A549 (cell line): ENCODE data around the gene CYP27B1. TPM values are rescaled to one million over a fixed set of nuclear protein-coding genes. Genes with fewer than 3 reads are reported as not detected.

ENCODE experiments used
- ATAC-seq, 2 experiments: fragments of 200-7000 bp in 1 of 2; fragments of >200 bp in 1 of 2; cut with Nextera tagmentation in 1 of 2; cut with Tn5 transposase in 1 of 2; 3 replicates each; pipeline versions ENCODE4 v1.8.0 to v1.9.1; 2018 to 2020; ENCODE audit warnings: mild to moderate bottlenecking in 1 of 2, moderate library complexity in 1 of 2
- CTCF ChIA-PET: fragments of 300-600 bp; sonication (Branson Sonifier 250); formaldehyde crosslinking; extraction: SDS; loops from one replicate; lab custom pipeline; 2021; ENCODE audit warnings: antibody characterized with exemption, inconsistent platforms; lab: Yijun Ruan, JAX
- POLR2A ChIA-PET: fragments of 350-600 bp; formaldehyde crosslinking; extraction: SDS; loops from one replicate; lab custom pipeline; 2021; ENCODE audit warnings: antibody characterized with exemption, inconsistent platforms; lab: Yijun Ruan, JAX
- DNase-seq, 2 experiments: peaks; one replicate each; pipeline versions ENCODE4 v3.0.0 to v3.0.0-alpha.2; 2011 to 2016; ENCODE audit warnings: low read depth in 1 of 2, low spot score in 1 of 2
- FAIRE-seq: peaks from 2 replicates; lab custom pipeline; 2011; peaks lifted over from hg19 to GRCh38; lab: Jason Lieb, UNC
- H3K27ac ChIP-seq, 2 experiments: fragments of >200 bp; sonication (Bioruptor Twin); formaldehyde crosslinking; 3 replicates each; pipeline ENCODE4 v1.5.1; 2016 to 2017
- H3K4me1 ChIP-seq: fragments of >200 bp; sonication (Bioruptor Twin); formaldehyde crosslinking; 3 replicates; pipeline ENCODE4 v1.6.1; 2016
- H3K4me2 ChIP-seq: fragments of >200 bp; sonication (Bioruptor Twin); formaldehyde crosslinking; 3 replicates; pipeline ENCODE4 v1.6.1; 2016
- H3K4me3 ChIP-seq: fragments of >200 bp; sonication (Bioruptor Twin); formaldehyde crosslinking; 3 replicates; pipeline ENCODE4 v1.5.1; 2016
- H3K9me3 ChIP-seq: fragments of >200 bp; sonication (Bioruptor Twin); formaldehyde crosslinking; 3 replicates; pipeline ENCODE4 v1.6.1; 2016
- CEBPB ChIP-seq, 2 experiments: fragments of >200 bp in 1 of 2; sonication (Bioruptor Twin) in 1 of 2; formaldehyde crosslinking in 1 of 2; IDR thresholded peaks; 2 replicates each; pipeline ENCODE4 v1.6.1; 2012 to 2016
- CHD2 ChIP-seq: fragments of 150-350 bp; IDR thresholded peaks from 2 replicates; pipeline ENCODE4 v1.6.1; 2014; ENCODE audit warnings: low read length; ENCODE audit not compliant: partially characterized antibody
- EHMT2 ChIP-seq: fragments of 200-600 bp; sonication (generic); IDR thresholded peaks from 2 replicates; pipeline ENCODE4 v1.6.1; 2016; ENCODE audit warnings: antibody characterized with exemption, low read depth, mild to moderate bottlenecking, moderate library complexity
- EP300 ChIP-seq, 2 experiments: fragments of >200 bp; sonication (Bioruptor Twin); formaldehyde crosslinking; IDR thresholded peaks; 2 replicates in 1 of 2; 3 replicates in 1 of 2; pipeline ENCODE4 v1.6.1; 2016 to 2017
- ESRRA ChIP-seq: fragments of 150-350 bp; IDR thresholded peaks from 2 replicates; pipeline ENCODE4 v1.6.1; 2014; ENCODE audit warnings: mild to moderate bottlenecking, low read length, borderline replicate concordance
- FOSB ChIP-seq: fragments of 250-450 bp; sonication (Bioruptor Pico); IDR thresholded peaks from 2 replicates; pipeline ENCODE4 v1.5.0; 2020; ENCODE audit warnings: mild to moderate bottlenecking, moderate library complexity
- FOSL2 ChIP-seq, 2 experiments: fragments of 450-650 bp in 1 of 2; fragments of >200 bp in 1 of 2; sonication (Bioruptor Twin) in 1 of 2; formaldehyde crosslinking; IDR thresholded peaks; 2 replicates each; pipeline versions ENCODE4 v1.5.0 to v1.6.1; 2016 to 2020; ENCODE audit warnings: mild to moderate bottlenecking in 1 of 2, moderate library complexity in 1 of 2
- GATA3 ChIP-seq: IDR thresholded peaks from 2 replicates; pipeline ENCODE4 v1.6.1; 2012; ENCODE audit warnings: borderline replicate concordance
- HDAC2 ChIP-seq: fragments of 200-600 bp; sonication (generic); IDR thresholded peaks from 2 replicates; pipeline ENCODE4 v1.6.1; 2016
- HEYL ChIP-seq: fragments of 250-450 bp; sonication (Bioruptor Pico); IDR thresholded peaks from 2 replicates; pipeline ENCODE4 v1.8.0; 2021; ENCODE audit warnings: mild to moderate bottlenecking, moderate library complexity
- HOXB13 ChIP-seq: fragments of 250-450 bp; sonication (Bioruptor Pico); IDR thresholded peaks from 2 replicates; pipeline ENCODE4 v1.5.0; 2020; ENCODE audit warnings: low read depth, mild to moderate bottlenecking, moderate library complexity
- JUNB ChIP-seq: fragments of >200 bp; sonication (Bioruptor Twin); formaldehyde crosslinking; IDR thresholded peaks from 2 replicates; pipeline ENCODE4 v1.6.1; 2016
- KDM5A ChIP-seq: fragments of 200-600 bp; sonication (generic); IDR thresholded peaks from 2 replicates; pipeline ENCODE4 v1.6.1; 2016; ENCODE audit warnings: antibody characterized with exemption, mild to moderate bottlenecking
- NFE2L2 ChIP-seq: fragments of 150-350 bp; conservative IDR thresholded peaks from 2 replicates; pipeline ENCODE4 v1.6.1; 2014; ENCODE audit warnings: low read length
- POLR2A ChIP-seq: IDR thresholded peaks from 2 replicates; pipeline ENCODE4 v1.6.1; 2012; ENCODE audit warnings: mild to moderate bottlenecking, low read length
- POLR2AphosphoS2 ChIP-seq: conservative IDR thresholded peaks from 2 replicates; pipeline ENCODE4 v1.6.1; 2012; ENCODE audit warnings: low read length, improper control_type of control experiment, inconsistent platforms
- RAD21 ChIP-seq, 2 experiments: fragments of >200 bp in 1 of 2; sonication (Bioruptor Twin) in 1 of 2; formaldehyde crosslinking in 1 of 2; IDR thresholded peaks in 1 of 2; conservative IDR thresholded peaks in 1 of 2; 2 replicates in 1 of 2; 3 replicates in 1 of 2; pipeline ENCODE4 v1.6.1; 2012 to 2018; ENCODE audit warnings: inconsistent platforms in 1 of 2
- RCOR1 ChIP-seq: fragments of 150-350 bp; IDR thresholded peaks from 2 replicates; pipeline ENCODE4 v1.6.1; 2014; ENCODE audit warnings: antibody characterized with exemption, low read length, low read depth
- RFX5 ChIP-seq: fragments of 450-650 bp; IDR thresholded peaks from 2 replicates; pipeline ENCODE4 v1.7.1; 2014; ENCODE audit warnings: antibody characterized with exemption, mild to moderate bottlenecking, moderate library complexity
- SMC3 ChIP-seq: fragments of >200 bp; sonication (Bioruptor Twin); formaldehyde crosslinking; IDR thresholded peaks from 3 replicates; pipeline ENCODE4 v1.6.1; 2018; ENCODE audit warnings: inconsistent platforms
- ZFP36 ChIP-seq: fragments of 450-650 bp; IDR thresholded peaks from 2 replicates; pipeline ENCODE4 v1.6.1; 2014; ENCODE audit warnings: borderline replicate concordance; ENCODE audit not compliant: partially characterized antibody
- WGBS: methylation state at CpG from one replicate; pipeline ENCODE4 v1.1.6; 2017; ENCODE audit errors: missing lambda C conversion rate; 5-methylcytosine and 5-hydroxymethylcytosine counted together
- polyA plus RNA-seq, 4 experiments: library from polyadenylated mRNA; depleted of rRNA in 3 of 4; stranded (reverse); fragments of >200 nt; fragmentation: RNase III in 1 of 4; extraction: RNeasy Plus Mini Kit Qiagen cat#74134 plus additional on column Dnase treatment in 1 of 4; gene quantifications; 2 replicates in 3 of 4; 3 replicates in 1 of 4; pipeline ENCODE4 v1.2.3, GENCODE V29; 2011 to 2017
- TF ChIP-seq, protein P1 (sequence below): fragments of >200 bp; sonication (Bioruptor Twin); formaldehyde crosslinking; IDR thresholded peaks from 2 replicates; pipeline ENCODE4 v1.6.1; 2016
- TF ChIP-seq, protein P2 (sequence below): IDR thresholded peaks from 2 replicates; pipeline ENCODE4 v1.6.1; 2012; ENCODE audit warnings: low read depth, borderline replicate concordance
- TF ChIP-seq, protein P3 (sequence below): IDR thresholded peaks from 2 replicates; pipeline ENCODE4 v1.6.1; 2012
- TF ChIP-seq, protein P4 (sequence below): IDR thresholded peaks from 2 replicates; pipeline ENCODE4 v1.6.1; 2012
- TF ChIP-seq, protein P5 (sequence below): fragments of 200-600 bp; sonication (generic); IDR thresholded peaks from 2 replicates; pipeline ENCODE4 v1.6.1; 2016; ENCODE audit warnings: antibody characterized with exemption, mild to moderate bottlenecking, moderate library complexity
- TF ChIP-seq, protein P6 (sequence below): fragments of 150-350 bp; IDR thresholded peaks from 2 replicates; pipeline ENCODE4 v1.6.1; 2014; ENCODE audit warnings: low read depth, mild to moderate bottlenecking, low read length

Gene CYP27B1
- polyA plus RNA-seq, 2 of the 4 experiments (the other 2 are of a cell fraction), result 1.9 to 2.3 TPM

DNA sequence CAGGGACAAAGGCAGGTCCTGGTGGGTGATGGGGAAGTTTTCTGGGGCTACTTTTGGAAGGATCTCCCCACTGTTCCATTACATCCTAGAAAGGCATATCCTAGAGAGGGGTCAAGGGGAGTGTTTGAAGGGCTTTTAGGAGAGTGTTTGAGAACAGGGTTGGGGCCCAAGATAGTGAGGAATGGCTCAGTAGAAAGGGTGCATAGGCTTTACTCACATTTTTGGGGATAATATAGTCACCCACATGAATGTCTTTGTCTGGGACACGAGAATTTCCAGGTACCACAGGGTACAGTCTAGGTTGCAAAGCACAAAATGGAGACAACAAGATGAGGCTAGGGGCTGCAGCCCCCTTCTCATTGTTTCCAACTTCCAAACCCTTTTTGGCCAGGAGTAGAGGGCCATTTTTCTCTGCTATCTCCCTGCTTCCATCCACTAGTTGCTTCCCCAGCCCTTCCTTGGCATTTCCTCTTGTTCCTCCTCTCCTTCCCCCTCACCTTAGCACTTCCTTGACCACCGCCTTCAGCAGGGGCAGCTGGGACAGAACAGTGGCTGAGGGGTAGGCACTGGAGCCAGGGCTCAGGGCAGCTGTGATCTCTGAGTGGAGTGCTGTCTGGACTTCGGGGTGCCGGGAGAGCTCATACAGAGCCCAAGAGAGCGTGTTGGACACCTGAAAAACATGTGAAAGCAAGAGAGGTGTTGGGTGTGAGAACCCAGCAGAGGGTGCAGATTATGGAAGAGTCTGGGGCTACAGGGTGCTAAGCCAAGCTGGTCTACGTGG, 2.8 kb downstream of the CYP27B1 start:
- 72% methylated on average over 6 of the region's 6 CpGs for WGBS
- CTCF ChIA-PET, result interaction anchor here (0.8 to 8.0 kb wide), 8 partner anchors 8 to 142 kb away, joined by 3 to 117 read pairs (median 4); partner anchors contain the start of genes EEF1AKMT3, MARCHF9 and TSFM
- POLR2A ChIA-PET, result interaction anchor here (1.1 kb wide), 1 partner anchor 38 kb away, joined by 3 read pairs; no protein-coding TSS in a partner anchor

DNA sequence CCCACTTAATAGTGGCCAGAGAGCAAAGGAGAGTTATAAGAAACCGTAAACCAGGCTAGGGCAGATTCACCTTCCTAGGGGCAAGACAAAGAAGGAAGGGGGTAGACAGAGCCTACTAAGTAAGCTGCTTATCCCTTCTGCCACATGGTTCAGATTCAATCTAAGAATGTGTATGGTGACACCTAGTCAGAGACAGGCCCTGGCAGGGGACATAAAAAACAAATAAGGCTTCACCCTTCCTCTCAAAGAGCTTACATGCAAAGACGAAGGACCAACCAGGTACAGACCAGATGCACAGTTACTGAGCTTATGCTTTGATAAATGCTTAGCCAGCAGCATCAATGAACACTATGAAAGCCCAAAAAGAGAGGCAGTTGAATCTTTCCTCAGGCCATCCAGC, 4.4 kb downstream of the CYP27B1 start:
- POLR2A ChIA-PET, result interaction anchor here (0.7 kb wide), 1 partner anchor 10 kb away, joined by 3 read pairs; the partner anchor contains the start of genes EEF1AKMT3 and METTL1
- Histone ChIP-seq H3K27ac (no peak overlapping the region), H3K9me3 (no peaks in the 10 kb centered on the region), H3K4me3 (no peak overlapping the region), H3K4me1 (peaks cover 25% of the 10 kb centered on the region), H3K4me2 (no peak overlapping the region)
- CTCF ChIA-PET, result interaction anchor here (2.5 kb wide), 1 partner anchor 20 kb away, joined by 6 read pairs; the partner anchor contains the start of gene TSFM
- TF ChIP-seq, protein P1, sequence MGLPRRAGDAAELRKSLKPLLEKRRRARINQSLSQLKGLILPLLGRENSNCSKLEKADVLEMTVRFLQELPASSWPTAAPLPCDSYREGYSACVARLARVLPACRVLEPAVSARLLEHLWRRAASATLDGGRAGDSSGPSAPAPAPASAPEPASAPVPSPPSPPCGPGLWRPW, result no peak
- no peak for TF ChIP-seq POLR2A
- TF ChIP-seq GATA3, result no peak
- TF ChIP-seq CEBPB (IDR thresholded peaks at IDR 0.05), result no peak
- TF ChIP-seq, protein P2, sequence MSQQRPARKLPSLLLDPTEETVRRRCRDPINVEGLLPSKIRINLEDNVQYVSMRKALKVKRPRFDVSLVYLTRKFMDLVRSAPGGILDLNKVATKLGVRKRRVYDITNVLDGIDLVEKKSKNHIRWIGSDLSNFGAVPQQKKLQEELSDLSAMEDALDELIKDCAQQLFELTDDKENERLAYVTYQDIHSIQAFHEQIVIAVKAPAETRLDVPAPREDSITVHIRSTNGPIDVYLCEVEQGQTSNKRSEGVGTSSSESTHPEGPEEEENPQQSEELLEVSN, result no peak
- TF ChIP-seq KDM5A, result no peak
- TF ChIP-seq, protein P3, sequence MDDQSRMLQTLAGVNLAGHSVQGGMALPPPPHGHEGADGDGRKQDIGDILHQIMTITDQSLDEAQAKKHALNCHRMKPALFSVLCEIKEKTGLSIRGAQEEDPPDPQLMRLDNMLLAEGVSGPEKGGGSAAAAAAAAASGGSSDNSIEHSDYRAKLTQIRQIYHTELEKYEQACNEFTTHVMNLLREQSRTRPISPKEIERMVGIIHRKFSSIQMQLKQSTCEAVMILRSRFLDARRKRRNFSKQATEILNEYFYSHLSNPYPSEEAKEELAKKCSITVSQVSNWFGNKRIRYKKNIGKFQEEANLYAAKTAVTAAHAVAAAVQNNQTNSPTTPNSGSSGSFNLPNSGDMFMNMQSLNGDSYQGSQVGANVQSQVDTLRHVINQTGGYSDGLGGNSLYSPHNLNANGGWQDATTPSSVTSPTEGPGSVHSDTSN, result no peak
- no peak for TF ChIP-seq ZFP36
- no peak for TF ChIP-seq ESRRA
- TF ChIP-seq POLR2AphosphoS2, result no peak
- TF ChIP-seq, protein P4, sequence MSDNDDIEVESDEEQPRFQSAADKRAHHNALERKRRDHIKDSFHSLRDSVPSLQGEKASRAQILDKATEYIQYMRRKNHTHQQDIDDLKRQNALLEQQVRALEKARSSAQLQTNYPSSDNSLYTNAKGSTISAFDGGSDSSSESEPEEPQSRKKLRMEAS, result no peak
- no peak for DNase-seq
- 73% methylated on average over 2 of the region's 2 CpGs for WGBS
- FAIRE-seq, result no peak
- ATAC-seq, result no peak

More for the DNA sequence above, 2.8 kb downstream of the CYP27B1 start:
- no peak for FAIRE-seq
- Histone ChIP-seq H3K9me3 (no peaks in the 10 kb centered on the region), H3K4me3 (no peak overlapping the region), H3K4me2 (peak overlapping the region; percentile 98), H3K4me1 (peaks cover 25% of the 10 kb centered on the region), H3K27ac (peak overlapping the region in 1 of 2 experiments; percentile 88; a peak in 1 of 6 replicates)
- DNase-seq, result no peak
- TF ChIP-seq JUNB (no peak), RCOR1 (no peak), SMC3 (no peak), NFE2L2 (no peak), CEBPB (IDR thresholded peaks at IDR 0.05) (no peak), HDAC2 (no peak), HOXB13 (CRISPR knock-in tag) (no peak), HEYL (CRISPR knock-in tag) (no peak), RFX5 (no peak), CHD2 (no peak), GATA3 (no peak), EP300 (IDR thresholded peaks at IDR 0.05) (no peak), ESRRA (no peak), FOSL2 (IDR thresholded peaks at IDR 0.05) (no peak), FOSL2 (CRISPR knock-in tag; IDR thresholded peaks at IDR 0.05) (no peak), RAD21 (conservative IDR thresholded peaks at IDR 0.05 in 1 of 2, IDR thresholded peaks at IDR 0.05 in 1 of 2) (no peak), EHMT2 (no peak), FOSB (CRISPR knock-in tag) (no peak), KDM5A (no peak)
- TF ChIP-seq, protein P5, sequence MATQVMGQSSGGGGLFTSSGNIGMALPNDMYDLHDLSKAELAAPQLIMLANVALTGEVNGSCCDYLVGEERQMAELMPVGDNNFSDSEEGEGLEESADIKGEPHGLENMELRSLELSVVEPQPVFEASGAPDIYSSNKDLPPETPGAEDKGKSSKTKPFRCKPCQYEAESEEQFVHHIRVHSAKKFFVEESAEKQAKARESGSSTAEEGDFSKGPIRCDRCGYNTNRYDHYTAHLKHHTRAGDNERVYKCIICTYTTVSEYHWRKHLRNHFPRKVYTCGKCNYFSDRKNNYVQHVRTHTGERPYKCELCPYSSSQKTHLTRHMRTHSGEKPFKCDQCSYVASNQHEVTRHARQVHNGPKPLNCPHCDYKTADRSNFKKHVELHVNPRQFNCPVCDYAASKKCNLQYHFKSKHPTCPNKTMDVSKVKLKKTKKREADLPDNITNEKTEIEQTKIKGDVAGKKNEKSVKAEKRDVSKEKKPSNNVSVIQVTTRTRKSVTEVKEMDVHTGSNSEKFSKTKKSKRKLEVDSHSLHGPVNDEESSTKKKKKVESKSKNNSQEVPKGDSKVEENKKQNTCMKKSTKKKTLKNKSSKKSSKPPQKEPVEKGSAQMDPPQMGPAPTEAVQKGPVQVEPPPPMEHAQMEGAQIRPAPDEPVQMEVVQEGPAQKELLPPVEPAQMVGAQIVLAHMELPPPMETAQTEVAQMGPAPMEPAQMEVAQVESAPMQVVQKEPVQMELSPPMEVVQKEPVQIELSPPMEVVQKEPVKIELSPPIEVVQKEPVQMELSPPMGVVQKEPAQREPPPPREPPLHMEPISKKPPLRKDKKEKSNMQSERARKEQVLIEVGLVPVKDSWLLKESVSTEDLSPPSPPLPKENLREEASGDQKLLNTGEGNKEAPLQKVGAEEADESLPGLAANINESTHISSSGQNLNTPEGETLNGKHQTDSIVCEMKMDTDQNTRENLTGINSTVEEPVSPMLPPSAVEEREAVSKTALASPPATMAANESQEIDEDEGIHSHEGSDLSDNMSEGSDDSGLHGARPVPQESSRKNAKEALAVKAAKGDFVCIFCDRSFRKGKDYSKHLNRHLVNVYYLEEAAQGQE, result no peak
- TF ChIP-seq, protein P6, sequence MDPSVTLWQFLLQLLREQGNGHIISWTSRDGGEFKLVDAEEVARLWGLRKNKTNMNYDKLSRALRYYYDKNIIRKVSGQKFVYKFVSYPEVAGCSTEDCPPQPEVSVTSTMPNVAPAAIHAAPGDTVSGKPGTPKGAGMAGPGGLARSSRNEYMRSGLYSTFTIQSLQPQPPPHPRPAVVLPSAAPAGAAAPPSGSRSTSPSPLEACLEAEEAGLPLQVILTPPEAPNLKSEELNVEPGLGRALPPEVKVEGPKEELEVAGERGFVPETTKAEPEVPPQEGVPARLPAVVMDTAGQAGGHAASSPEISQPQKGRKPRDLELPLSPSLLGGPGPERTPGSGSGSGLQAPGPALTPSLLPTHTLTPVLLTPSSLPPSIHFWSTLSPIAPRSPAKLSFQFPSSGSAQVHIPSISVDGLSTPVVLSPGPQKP, result no peak
- no peak for ATAC-seq
